Fibroblast of mammary gland (primary cell): Measurements from ENCODE around the gene IMPA2.

Experiments used
- DNase-seq: peaks from one replicate; pipeline ENCODE4 v3.0.0-alpha.2; 2010; ENCODE audit warnings: low read depth
- H3K4me3 ChIP-seq: 2 replicates; pipeline ENCODE4 v1.5.1; 2011; ENCODE audit warnings: low read depth, mild to moderate bottlenecking, low read length, moderate library complexity; ENCODE audit not compliant: control insufficient read depth
- CTCF ChIP-seq: conservative IDR thresholded peaks from 2 replicates; pipeline ENCODE4 v1.5.1; 2011; ENCODE audit warnings: low read depth, low read length, inconsistent platforms; ENCODE audit not compliant: control insufficient read depth, insufficient read depth

IMPA2 gene

GRCh38 chr18:12018861-12019260 is 37.6 kb downstream of the IMPA2 start:
- H3K4me3 ChIP-seq, result no peak overlapping the region
- DNase-seq, result no peak
- no peak for TF ChIP-seq CTCF

- H3K4me3 ChIP-seq, result no peak overlapping the region
- DNase-seq, result no peak
- TF ChIP-seq CTCF, result no peak
Measured at GRCh38 chr18:12021077-12021476, 39.8 kb downstream of the IMPA2 start.

GRCh38 chr18:12021596-12021995 is 40.3 kb downstream of the IMPA2 start:
- no peak overlapping the region for H3K4me3 ChIP-seq
- no peak for DNase-seq
- TF ChIP-seq CTCF, result no peak

- DNase-seq, result no peak
- H3K4me3 ChIP-seq, result no peak overlapping the region
- no peak for TF ChIP-seq CTCF
Measured at GRCh38 chr18:12023375-12023774, 42.1 kb downstream of the IMPA2 start.

GRCh38 chr18:12026562-12026961 is 45.3 kb downstream of the IMPA2 start:
- no peak for DNase-seq
- H3K4me3 ChIP-seq, result no peak overlapping the region
- TF ChIP-seq CTCF, result no peak

GRCh38 chr18:12027046-12027445 is 45.7 kb downstream of the IMPA2 start:
- H3K4me3 ChIP-seq, result no peak overlapping the region
- DNase-seq, result no peak
- TF ChIP-seq CTCF, result no peak

GRCh38 chr18:12027480-12027879 is 46.2 kb downstream of the IMPA2 start:
- TF ChIP-seq CTCF, result no peak
- no peak for DNase-seq
- H3K4me3 ChIP-seq, result no peak overlapping the region
